ENCODE measurements around the gene GOLGA8B.
"Not testable (repeated sequence)": the region's sequence is repeated elsewhere in the genome, so short reads cannot be mapped to it uniquely, and the experiment has no call there.

GOLGA8B gene

DNA sequence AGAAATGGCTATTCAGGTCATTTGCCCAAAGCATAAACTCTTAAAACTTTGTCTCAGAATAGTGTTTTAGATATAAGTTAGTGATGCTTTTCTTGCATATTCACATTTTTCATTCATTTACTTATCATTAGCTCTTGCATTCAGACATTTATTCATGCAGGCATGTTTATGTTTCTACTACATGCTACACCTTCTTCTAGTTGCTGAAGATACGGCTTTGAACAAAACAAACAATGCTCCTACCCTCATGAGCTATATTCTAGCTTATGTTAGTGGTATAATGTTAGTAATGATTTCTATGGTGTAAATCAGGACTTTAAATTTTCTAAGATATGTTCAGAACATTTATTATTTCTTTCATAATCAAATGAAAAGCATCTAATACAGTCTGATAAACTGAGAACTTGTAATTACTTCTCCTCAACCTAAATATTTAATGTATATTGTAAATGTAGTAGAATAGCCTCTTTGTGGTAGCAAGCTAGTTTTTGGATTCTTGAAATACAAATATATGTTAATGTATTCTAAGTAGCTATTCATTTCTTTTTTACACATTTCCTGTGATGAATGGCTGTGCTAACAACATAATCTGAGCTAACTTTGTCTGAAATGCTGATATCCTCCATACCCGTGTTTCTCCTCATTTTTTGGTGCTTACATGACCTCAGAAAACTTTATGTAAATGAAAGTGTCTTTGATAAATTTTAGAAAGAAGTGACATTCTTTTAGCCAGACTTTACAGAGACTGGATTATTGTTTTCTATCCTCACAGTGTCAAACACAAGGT, 15.5 kb upstream of the GOLGA8B start:
- no peak for DNase-seq (ENCODE audit: low read depth)

DNA sequence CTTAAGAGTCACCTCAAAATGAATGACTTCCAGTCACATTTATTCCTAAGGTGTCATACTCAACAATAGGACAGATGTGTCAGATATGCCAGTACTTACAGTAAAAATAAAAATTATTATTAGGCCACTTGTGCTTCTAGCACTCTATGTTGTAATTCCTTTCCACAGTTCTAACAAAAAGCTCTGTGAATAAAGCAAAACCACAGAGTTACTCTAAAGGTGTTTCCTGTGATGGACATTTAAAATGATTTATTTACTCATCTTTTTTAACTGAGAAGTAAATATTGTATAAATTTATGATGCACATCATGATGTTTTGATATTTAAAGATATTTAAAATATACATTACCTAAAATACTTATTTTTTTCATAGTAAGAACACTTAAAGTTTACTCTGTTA, 13.9 kb upstream of the GOLGA8B start:
- no peak for DNase-seq (ENCODE audit: low read depth)

GRCh38 chr15:34594361-34594760, 10.9 kb upstream of the GOLGA8B start:
- no peak for DNase-seq (ENCODE audit: low read depth)

- DNase-seq (ENCODE audit: low read depth) = no peak
Measured at GRCh38 chr15:34591306-34591705, 7.9 kb upstream of the GOLGA8B start.

GRCh38 chr15:34588046-34588674, 4.7 kb upstream of the GOLGA8B start:
- peak; percentile 14 for DNase-seq (ENCODE audit: low read depth)

- not testable (repeated sequence) for DNase-seq (ENCODE audit: low read depth)
Measured at GRCh38 chr15:34585966-34586365, 2.5 kb upstream of the GOLGA8B start.

- DNase-seq (ENCODE audit: low read depth) = no peak
Measured at GRCh38 chr15:34584996-34585395, 1.5 kb upstream of the GOLGA8B start.

GRCh38 chr15:34584330-34584668, 848 bp upstream of the GOLGA8B start:
- DNase-seq (ENCODE audit: low read depth) = no peak

GRCh38 chr15:34582461-34583371, 735 bp downstream of the GOLGA8B start:
- peak; percentile 12 for DNase-seq (ENCODE audit: low read depth)

GRCh38 chr15:34581687-34582460, 1.6 kb downstream of the GOLGA8B start:
- not testable (repeated sequence) for DNase-seq (ENCODE audit: low read depth)

DNA sequence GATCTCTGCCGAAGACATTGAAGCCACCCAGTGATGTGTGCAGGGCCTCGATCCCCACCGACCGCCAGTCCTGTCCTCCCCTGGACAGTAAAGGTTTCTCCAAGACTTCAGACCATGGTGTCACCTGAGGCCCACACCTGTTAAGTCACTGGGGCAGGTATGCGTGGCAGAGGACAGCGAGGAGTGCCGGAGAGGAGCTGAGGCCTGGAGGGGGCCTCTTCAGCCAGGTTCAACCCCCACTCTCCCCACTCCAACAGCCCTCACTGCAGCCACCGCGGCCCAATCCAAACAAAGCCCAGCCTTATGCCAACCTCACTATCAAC, 2.4 kb downstream of the GOLGA8B start:
- no peak for DNase-seq (ENCODE audit: low read depth)

DNA sequence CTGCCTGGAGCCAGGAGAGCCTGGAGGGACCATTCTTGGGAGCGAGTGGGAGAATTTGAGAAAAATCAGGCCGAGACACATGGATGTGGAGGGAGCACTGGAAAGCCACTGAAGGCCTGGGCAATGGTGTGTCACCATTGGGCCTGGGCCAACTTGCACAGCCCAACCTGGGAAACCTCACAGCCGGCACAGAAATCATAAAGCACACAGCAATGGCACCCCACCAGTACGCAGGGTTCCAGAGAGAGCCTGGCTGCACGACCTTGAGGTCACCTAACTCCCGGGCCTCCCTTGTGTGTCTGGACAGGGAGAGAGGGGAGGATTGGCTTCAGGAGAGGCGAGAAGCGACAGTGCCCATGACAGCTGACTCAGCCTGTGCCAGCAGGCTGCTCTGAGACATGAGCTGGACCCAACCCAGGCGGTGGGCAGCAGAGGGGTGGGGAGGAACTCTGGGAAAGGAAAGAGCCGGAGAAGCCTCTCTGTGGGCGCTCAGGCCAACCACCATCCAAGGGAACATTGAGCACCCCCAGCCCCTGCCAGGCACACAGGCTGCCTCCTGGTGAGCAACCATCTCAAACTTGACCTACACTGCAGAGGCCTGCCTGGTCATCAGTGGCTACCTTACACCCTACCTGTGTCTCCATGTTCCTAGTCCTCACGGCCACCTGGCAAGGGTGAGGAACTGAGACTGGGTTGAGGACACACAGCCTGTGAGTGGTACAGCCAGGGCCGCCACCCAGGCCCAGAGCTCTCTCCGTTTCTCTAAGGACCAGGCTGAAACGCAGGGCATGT, 3.0 kb downstream of the GOLGA8B start:
- not testable (repeated sequence) for DNase-seq (ENCODE audit: low read depth)

GRCh38 chr15:34578283-34578674, 5.2 kb downstream of the GOLGA8B start:
- no peak for DNase-seq (ENCODE audit: low read depth)

- not testable (repeated sequence) for DNase-seq (ENCODE audit: low read depth)
Measured at GRCh38 chr15:34577658-34578282, 5.7 kb downstream of the GOLGA8B start.

- not testable (repeated sequence) for DNase-seq (ENCODE audit: low read depth)
Measured at GRCh38 chr15:34575035-34575434, 8.4 kb downstream of the GOLGA8B start.

- not testable (repeated sequence) for DNase-seq (ENCODE audit: low read depth)
Measured at GRCh38 chr15:34572921-34573320, 10.5 kb downstream of the GOLGA8B start.

DNA sequence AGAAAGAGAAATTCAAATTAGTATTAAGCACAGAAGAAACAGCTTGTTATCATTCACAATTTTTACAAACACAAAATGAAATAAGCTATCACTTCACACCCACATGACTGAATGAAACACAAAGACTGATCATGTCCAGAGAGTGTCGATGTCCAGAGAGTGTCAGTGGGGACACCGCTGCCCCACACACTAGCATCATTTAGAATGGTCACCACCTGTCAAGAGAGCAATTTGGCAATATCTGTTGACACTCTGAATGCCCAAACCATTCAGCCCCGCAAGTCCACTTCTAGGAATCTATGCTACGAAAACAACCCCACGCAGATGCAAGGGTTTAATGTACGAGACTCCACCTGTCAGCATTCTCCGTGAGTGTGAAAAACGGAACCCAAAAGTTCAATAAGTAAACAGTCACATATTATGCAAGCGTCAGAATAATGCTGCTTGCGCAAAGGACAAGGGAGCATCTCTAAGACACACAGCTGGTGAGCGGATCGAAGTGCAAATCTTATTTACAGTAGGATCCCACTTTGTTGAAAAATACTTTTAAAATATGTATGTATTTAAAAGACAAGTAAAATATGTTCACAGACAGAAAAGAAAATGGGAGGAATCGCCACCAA, 11.3 kb downstream of the GOLGA8B start:
- not testable (repeated sequence) for DNase-seq (ENCODE audit: low read depth)

GRCh38 chr15:34569670-34570396, 13.6 kb downstream of the GOLGA8B start:
- not testable (repeated sequence) for DNase-seq (ENCODE audit: low read depth)

GRCh38 chr15:34567174-34567573, 16.3 kb downstream of the GOLGA8B start:
- DNase-seq (ENCODE audit: low read depth) = not testable (repeated sequence)
